ENCODE data around the gene PKIG. TPM values are rescaled to one million over a fixed set of nuclear protein-coding genes. Genes with fewer than 3 reads are reported as not detected.

PKIG gene
- total RNA-seq, 2 experiments from 2014 or later: 31.7 to 46.9 TPM

DNA sequence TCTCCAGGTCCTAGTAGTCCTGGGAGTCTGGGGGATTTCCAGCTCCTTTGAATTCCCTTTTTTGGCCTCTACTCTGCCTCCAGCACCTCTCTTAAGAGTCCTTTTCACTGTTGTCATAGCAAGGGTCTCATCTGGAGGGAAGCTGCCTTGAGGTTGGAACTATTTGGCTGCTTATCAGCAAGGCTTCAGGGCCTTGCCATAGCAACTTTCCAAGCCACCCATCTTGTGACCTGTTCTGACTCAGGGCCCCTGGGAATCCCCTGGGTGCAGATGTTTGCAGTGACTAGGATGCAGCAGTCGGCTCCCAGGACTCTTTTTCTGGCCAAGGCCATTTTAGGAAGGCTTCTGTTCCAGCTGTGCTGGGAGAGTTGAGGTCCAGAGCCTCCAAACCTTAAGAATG, 12.4 kb downstream of the PKIG start:
- POLR2A ChIA-PET: interaction anchor here (0.7 to 3.1 kb wide), 10 partner anchors 8 to 119 kb away, joined by 3 to 12 read pairs (median 3); partner anchors contain the start of genes PKIG and TTPAL
- no peak overlapping the region for H3K4me3 ChIP-seq (ENCODE audit: low read depth, low read length, poor library complexity, severe bottlenecking)
- BruUV-seq (replicated peaks): no TSS peak
- H3K4me2 ChIP-seq (ENCODE audit: low read length): 0 out of 2 replicates have a peak overlapping the region, but pooled peaks have one; percentile 0
- no peaks in the 10 kb centered on the region for H3K9me3 ChIP-seq (ENCODE audit: low read length)
- CTCF ChIA-PET (ENCODE audit: unreplicated experiment): interaction anchor here (1.6 kb wide), 1 partner anchor 8 kb away, joined by 5 read pairs; no protein-coding TSS in a partner anchor
- intact Hi-C loops (cut with micrococcal nuclease; ENCODE audit: unreplicated experiment): no loop called here
- H3K4me1 ChIP-seq (ENCODE audit: insufficient read depth, low read length, poor library complexity, severe bottlenecking): peaks cover 87% of the 10 kb centered on the region
- TF ChIP-seq, protein P1, sequence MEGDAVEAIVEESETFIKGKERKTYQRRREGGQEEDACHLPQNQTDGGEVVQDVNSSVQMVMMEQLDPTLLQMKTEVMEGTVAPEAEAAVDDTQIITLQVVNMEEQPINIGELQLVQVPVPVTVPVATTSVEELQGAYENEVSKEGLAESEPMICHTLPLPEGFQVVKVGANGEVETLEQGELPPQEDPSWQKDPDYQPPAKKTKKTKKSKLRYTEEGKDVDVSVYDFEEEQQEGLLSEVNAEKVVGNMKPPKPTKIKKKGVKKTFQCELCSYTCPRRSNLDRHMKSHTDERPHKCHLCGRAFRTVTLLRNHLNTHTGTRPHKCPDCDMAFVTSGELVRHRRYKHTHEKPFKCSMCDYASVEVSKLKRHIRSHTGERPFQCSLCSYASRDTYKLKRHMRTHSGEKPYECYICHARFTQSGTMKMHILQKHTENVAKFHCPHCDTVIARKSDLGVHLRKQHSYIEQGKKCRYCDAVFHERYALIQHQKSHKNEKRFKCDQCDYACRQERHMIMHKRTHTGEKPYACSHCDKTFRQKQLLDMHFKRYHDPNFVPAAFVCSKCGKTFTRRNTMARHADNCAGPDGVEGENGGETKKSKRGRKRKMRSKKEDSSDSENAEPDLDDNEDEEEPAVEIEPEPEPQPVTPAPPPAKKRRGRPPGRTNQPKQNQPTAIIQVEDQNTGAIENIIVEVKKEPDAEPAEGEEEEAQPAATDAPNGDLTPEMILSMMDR (conservative IDR thresholded peaks at IDR 0.05; ENCODE audit: low read length): no peak
- TF ChIP-seq EZH2phosphoT487 (IDR thresholded peaks at IDR 0.05; ENCODE audit: borderline replicate concordance, low read depth, low read length): no peak
- peaks cover 61% of the 10 kb centered on the region; the same call in 1 of the 2 replicates for H3K79me2 ChIP-seq (ENCODE audit: insufficient read depth, low read depth, low read length)
- no peaks in the 10 kb centered on the region for H3K9me2 ChIP-seq (ENCODE audit: insufficient read depth, low read length)
- peaks cover 87% of the 10 kb centered on the region for H3K36me3 ChIP-seq (ENCODE audit: insufficient read depth, low read length)
- no peak for DNase-seq (ENCODE audit: low spot score)
- H3K27ac ChIP-seq (ENCODE audit: low read depth, low read length, poor library complexity, severe bottlenecking): peak overlapping the region; percentile 1
- no peak overlapping the region for H2AFZ ChIP-seq (ENCODE audit: low read length)
- H4K20me1 ChIP-seq (ENCODE audit: insufficient read depth, low read length): no peaks in the 10 kb centered on the region

DNA sequence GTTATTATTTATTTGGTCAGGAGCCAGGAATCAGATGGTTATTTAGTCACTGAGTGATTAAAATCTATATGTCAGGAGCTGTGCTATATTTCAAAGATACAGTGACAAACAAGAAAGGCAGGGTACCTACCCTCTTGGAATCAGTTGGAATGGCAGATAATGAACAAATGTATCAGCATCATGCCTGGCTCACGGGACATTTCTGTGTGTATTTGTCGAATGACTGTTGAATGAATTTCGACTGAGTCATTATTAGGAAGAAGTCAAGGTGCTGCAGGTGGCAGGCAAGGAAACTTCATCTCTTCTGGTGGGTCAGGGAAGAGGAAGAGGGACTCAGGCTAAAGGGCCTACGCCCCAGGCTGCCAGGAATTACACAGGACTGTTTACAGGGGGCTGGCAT, 13.6 kb downstream of the PKIG start:
- Histone ChIP-seq H3K27ac (ENCODE audit: low read depth, low read length, poor library complexity, severe bottlenecking) (no peak overlapping the region), H4K20me1 (ENCODE audit: insufficient read depth, low read length) (no peaks in the 10 kb centered on the region), H3K4me1 (ENCODE audit: insufficient read depth, low read length, poor library complexity, severe bottlenecking) (peaks cover 76% of the 10 kb centered on the region), H3K9me2 (ENCODE audit: insufficient read depth, low read length) (no peaks in the 10 kb centered on the region), H3K36me3 (ENCODE audit: insufficient read depth, low read length) (peaks cover 85% of the 10 kb centered on the region), H3K4me3 (ENCODE audit: low read depth, low read length, poor library complexity, severe bottlenecking) (no peak overlapping the region), H3K79me2 (ENCODE audit: insufficient read depth, low read depth, low read length) (peaks cover 50% of the 10 kb centered on the region; the same call in 1 of the 2 replicates), H2AFZ (ENCODE audit: low read length) (no peak overlapping the region), H3K9me3 (ENCODE audit: low read length) (no peaks in the 10 kb centered on the region), H3K4me2 (ENCODE audit: low read length) (peak overlapping the region; percentile 28; the same call in 1 of the 2 replicates)
- ChIA-PET CTCF (ENCODE audit: unreplicated experiment) (no interaction called here), POLR2A (interaction anchor here (1.2 to 1.4 kb wide), 2 partner anchors 10 to 54 kb away, joined by 3 to 4 read pairs; no protein-coding TSS in a partner anchor)
- BruUV-seq (replicated peaks): no TSS peak
- intact Hi-C loops (cut with micrococcal nuclease; ENCODE audit: unreplicated experiment): no loop called here
- no peak for TF ChIP-seq EZH2phosphoT487 (IDR thresholded peaks at IDR 0.05; ENCODE audit: borderline replicate concordance, low read depth, low read length)
- TF ChIP-seq, protein P1 (conservative IDR thresholded peaks at IDR 0.05; ENCODE audit: low read length): no peak
- DNase-seq (ENCODE audit: low spot score): peak; percentile 4

DNA sequence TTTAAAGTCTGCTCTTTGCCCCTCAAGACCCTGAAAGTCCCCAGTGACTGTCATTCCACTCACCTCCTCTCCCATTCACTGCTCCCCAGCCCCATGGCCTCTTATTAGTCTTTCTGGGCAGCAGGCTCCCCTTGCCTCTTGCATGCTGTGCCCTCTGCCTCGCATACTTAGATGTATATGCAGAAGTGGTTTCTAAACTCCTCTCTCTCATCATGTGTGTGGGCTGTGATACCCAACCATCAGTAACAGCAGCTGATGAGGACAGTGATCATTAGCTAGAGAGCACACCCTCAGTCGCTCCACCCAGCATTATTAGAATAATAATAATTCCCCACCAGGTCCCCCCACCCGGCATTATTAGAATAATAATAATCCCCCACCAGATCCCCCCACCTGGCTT, 14.5 kb downstream of the PKIG start:
- POLR2A ChIA-PET: interaction anchor here (1.4 to 1.5 kb wide), 2 partner anchors 14 to 53 kb away, joined by 4 to 9 read pairs; no protein-coding TSS in a partner anchor
- H3K36me3 ChIP-seq (ENCODE audit: insufficient read depth, low read length): peaks cover 87% of the 10 kb centered on the region
- intact Hi-C loops (cut with micrococcal nuclease; ENCODE audit: unreplicated experiment): no loop called here

More for the DNA sequence above, 14.5 kb downstream of the PKIG start:
- Histone ChIP-seq H3K9me2 (ENCODE audit: insufficient read depth, low read length) (no peaks in the 10 kb centered on the region), H3K4me1 (ENCODE audit: insufficient read depth, low read length, poor library complexity, severe bottlenecking) (peaks cover 77% of the 10 kb centered on the region), H2AFZ (ENCODE audit: low read length) (no peak overlapping the region), H3K4me3 (ENCODE audit: low read depth, low read length, poor library complexity, severe bottlenecking) (no peak overlapping the region), H3K4me2 (ENCODE audit: low read length) (peak overlapping the region; percentile 58; the same call in 1 of the 2 replicates), H4K20me1 (ENCODE audit: insufficient read depth, low read length) (no peaks in the 10 kb centered on the region), H3K27ac (ENCODE audit: low read depth, low read length, poor library complexity, severe bottlenecking) (peak overlapping the region; percentile 23), H3K9me3 (ENCODE audit: low read length) (no peaks in the 10 kb centered on the region), H3K79me2 (ENCODE audit: insufficient read depth, low read depth, low read length) (peaks cover 51% of the 10 kb centered on the region; the same call in 1 of the 2 replicates)
- no TSS peak for BruUV-seq (replicated peaks)
- CTCF ChIA-PET (ENCODE audit: unreplicated experiment): no interaction called here
- TF ChIP-seq, protein P1 (conservative IDR thresholded peaks at IDR 0.05; ENCODE audit: low read length): no peak
- TF ChIP-seq EZH2phosphoT487 (IDR thresholded peaks at IDR 0.05; ENCODE audit: borderline replicate concordance, low read depth, low read length): no peak
- DNase-seq (ENCODE audit: low spot score): no peak

All from OCI-LY7 (cell line).